ENCODE results near the gene CNOT3. TPM values are rescaled to one million over a fixed set of nuclear protein-coding genes. Genes with fewer than 3 reads are reported as not detected.

Gene CNOT3
- total RNA-seq, 1 experiment from 2014 or later: 87.4 TPM

DNA sequence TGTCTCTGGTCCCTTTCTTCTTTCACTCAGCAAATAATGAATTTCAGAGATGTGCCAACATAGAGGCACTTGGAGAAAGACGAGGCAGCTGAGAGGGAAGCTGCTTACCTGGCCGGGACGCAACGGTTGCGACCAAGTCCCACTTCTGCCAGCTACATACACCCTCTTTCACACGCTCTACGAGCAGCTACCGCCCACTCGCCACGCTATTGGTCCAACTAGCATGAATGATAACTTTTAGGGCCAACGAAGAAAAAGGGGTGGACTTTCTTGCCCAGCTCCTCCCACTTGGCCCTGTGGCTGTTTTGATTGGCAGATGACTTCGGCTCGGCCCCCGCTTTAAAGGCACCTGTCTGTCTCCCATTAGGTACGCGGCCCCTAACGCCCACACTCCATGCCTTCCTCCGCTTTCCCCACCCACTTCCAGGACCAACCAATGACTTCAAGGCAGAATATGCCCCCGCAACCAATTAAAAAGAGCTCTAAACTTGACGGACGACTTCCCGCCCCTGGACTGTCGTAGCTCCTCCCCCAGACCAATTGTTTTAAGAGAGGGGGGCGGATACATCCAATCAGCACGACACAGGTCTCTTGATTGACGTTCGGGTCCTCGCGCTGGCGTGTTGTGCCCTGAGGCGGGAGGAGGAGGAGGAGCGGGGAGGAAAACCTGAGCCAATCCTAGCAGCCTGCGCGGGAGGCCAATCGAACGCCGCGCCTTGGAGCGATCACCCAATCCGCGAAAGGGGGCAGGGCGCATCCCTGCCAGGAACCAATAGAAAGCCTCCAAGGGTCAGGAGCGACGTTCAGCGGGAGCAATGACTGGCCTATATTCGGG is 481 bp upstream of the CNOT3 start:
- CTCF ChIA-PET: interaction anchor here (0.5 to 1.7 kb wide), 16 partner anchors 10 to 344 kb away, joined by 3 to 12 read pairs (median 4); partner anchors contain the start of genes LENG1, MBOAT7, PRKCG and PRPF31
- intact Hi-C loops (cut with micrococcal nuclease; ENCODE audit: unreplicated experiment): loop anchor here (1.0 kb wide), 1 partner anchor 22 kb away; the partner anchor contains the start of gene LENG1
- DNase-seq: peak; percentile 100
- BruUV-seq (replicated peaks): no TSS peak
- H3K4me3 Mint-ChIP-seq (ENCODE audit: low read depth, unreplicated experiment): peak overlapping the region; percentile 84
- H3K36me3 Mint-ChIP-seq (ENCODE audit: insufficient read depth, unreplicated experiment): peaks cover 61% of the 10 kb centered on the region
- H3K9me3 Mint-ChIP-seq (ENCODE audit: low read depth, unreplicated experiment): peaks cover 3% of the 10 kb centered on the region
- H3K27me3 Mint-ChIP-seq (ENCODE audit: unreplicated experiment): peaks cover 13% of the 10 kb centered on the region
- H3K27ac Mint-ChIP-seq (ENCODE audit: unreplicated experiment): peak overlapping the region; percentile 96
- H3K4me1 Mint-ChIP-seq (ENCODE audit: low read depth, unreplicated experiment): peaks cover 32% of the 10 kb centered on the region
- TF ChIP-seq, protein P1, sequence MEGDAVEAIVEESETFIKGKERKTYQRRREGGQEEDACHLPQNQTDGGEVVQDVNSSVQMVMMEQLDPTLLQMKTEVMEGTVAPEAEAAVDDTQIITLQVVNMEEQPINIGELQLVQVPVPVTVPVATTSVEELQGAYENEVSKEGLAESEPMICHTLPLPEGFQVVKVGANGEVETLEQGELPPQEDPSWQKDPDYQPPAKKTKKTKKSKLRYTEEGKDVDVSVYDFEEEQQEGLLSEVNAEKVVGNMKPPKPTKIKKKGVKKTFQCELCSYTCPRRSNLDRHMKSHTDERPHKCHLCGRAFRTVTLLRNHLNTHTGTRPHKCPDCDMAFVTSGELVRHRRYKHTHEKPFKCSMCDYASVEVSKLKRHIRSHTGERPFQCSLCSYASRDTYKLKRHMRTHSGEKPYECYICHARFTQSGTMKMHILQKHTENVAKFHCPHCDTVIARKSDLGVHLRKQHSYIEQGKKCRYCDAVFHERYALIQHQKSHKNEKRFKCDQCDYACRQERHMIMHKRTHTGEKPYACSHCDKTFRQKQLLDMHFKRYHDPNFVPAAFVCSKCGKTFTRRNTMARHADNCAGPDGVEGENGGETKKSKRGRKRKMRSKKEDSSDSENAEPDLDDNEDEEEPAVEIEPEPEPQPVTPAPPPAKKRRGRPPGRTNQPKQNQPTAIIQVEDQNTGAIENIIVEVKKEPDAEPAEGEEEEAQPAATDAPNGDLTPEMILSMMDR (IDR thresholded peaks at IDR 0.05; ENCODE audit: unreplicated experiment): no peak

DNA sequence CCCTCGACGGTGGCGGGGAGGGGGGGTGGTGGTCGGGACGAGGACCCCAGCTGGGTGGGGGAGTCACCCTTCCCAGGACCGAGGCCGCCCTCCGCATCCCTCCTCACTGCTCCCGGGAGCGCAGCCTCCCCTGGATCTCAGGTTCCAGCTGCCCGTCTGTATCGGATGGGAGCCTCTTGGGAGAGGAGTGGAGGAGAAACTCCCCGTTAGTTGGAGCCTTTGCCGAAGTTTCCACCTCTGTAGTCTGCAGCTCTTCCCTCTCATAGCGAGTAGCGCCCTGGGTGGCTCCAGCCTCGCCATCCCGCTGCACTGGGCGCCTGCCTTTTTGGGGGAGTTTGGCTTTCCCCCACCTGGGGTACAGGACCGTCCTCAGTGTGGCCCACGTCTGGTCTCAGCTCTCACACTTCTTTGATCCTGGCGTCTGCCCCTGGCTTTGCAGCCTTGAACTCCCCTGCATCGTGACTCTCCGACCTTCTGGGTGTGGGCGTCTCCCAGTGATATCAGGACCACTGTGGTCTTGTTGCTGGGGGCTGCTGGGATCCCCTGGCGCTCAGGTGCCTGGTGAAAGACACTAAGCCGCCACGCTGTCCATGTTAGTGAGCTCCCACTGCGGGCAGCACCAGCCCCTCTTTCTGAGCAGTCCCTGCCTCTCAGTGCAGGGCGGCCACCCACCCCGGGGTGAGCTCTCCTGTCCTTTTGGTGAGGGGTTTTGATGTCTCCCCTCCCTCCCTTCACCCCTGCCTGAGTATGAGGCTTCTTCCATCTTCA is 1.1 kb downstream of the CNOT3 start:
- Mint-ChIP-seq H3K27me3 (ENCODE audit: unreplicated experiment) (peaks cover 13% of the 10 kb centered on the region), H3K4me3 (ENCODE audit: low read depth, unreplicated experiment) (peak overlapping the region; percentile 84), H3K4me1 (ENCODE audit: low read depth, unreplicated experiment) (peaks cover 34% of the 10 kb centered on the region), H3K27ac (ENCODE audit: unreplicated experiment) (peak overlapping the region; percentile 97), H3K36me3 (ENCODE audit: insufficient read depth, unreplicated experiment) (peaks cover 77% of the 10 kb centered on the region), H3K9me3 (ENCODE audit: low read depth, unreplicated experiment) (peaks cover 3% of the 10 kb centered on the region)
- DNase-seq: no peak
- CTCF ChIA-PET: interaction anchor here (0.6 kb wide), 1 partner anchor 334 kb away, joined by 6 read pairs; no protein-coding TSS in a partner anchor
- TSS peak; percentile 22 for BruUV-seq (replicated peaks)
- TF ChIP-seq, protein P1 (IDR thresholded peaks at IDR 0.05; ENCODE audit: unreplicated experiment): no peak
- intact Hi-C loops (cut with micrococcal nuclease; ENCODE audit: unreplicated experiment): no loop called here

DNA sequence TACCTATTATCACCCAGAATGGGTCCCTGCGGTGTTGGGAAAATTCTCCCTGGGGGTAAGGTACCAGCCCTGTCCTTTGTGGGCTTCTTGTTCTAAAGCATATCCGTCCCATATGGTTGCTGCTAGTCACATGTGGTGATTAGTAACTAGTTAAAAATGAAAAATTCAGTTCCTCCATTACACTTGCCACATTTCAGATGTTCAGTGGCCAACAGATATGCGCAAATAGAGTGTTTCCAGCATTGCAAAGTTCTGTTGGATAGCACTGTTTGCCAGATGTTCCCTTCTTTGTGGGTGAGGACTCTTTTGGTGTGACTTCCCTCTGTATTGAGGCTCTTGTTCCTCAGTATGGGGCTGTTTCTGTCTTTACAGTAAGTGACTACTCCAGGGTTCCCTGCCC is 3.8 kb downstream of the CNOT3 start:
- CTCF ChIA-PET: no interaction called here
- no peak overlapping the region for H3K27ac Mint-ChIP-seq (ENCODE audit: unreplicated experiment)
- H3K4me3 Mint-ChIP-seq (ENCODE audit: low read depth, unreplicated experiment): no peak overlapping the region
- BruUV-seq (replicated peaks): no TSS peak
- no peaks in the 10 kb centered on the region for H3K9me3 Mint-ChIP-seq (ENCODE audit: low read depth, unreplicated experiment)
- intact Hi-C loops (cut with micrococcal nuclease; ENCODE audit: unreplicated experiment): no loop called here
- no peaks in the 10 kb centered on the region for H3K27me3 Mint-ChIP-seq (ENCODE audit: unreplicated experiment)
- TF ChIP-seq, protein P1 (IDR thresholded peaks at IDR 0.05; ENCODE audit: unreplicated experiment): no peak
- H3K36me3 Mint-ChIP-seq (ENCODE audit: insufficient read depth, unreplicated experiment): peaks cover 90% of the 10 kb centered on the region
- DNase-seq: no peak
- H3K4me1 Mint-ChIP-seq (ENCODE audit: low read depth, unreplicated experiment): peaks cover 44% of the 10 kb centered on the region

DNA sequence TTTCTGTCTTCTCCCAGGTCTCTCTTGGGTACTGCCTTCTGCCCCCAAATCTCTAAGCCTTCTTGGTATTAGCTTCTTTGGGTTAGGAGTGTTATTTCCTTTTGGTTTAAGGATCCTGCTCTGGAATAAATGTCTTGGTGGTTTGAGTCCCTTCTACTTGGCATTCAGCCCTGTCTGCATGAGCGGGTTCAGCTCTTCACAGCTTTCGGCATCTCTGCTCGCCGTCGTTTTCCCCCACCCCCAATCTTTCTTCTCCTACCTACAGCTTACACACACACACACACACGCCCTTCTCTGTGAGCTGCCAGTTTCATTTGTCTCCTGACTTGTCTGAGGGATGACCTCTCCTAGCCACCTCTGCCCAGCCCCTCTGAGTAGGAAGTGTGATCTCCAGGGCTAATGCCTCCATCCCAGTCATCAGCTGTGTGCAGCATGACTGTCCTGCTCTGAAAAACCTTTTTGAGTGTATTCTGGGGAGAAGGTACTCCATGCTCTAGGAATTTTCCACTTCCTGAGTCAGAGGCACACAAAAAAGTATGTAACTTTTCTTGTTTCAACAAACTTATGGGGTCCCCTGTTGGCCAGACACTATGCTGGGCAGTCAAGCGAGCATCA is 4.7 kb downstream of the CNOT3 start:
- H3K36me3 Mint-ChIP-seq (ENCODE audit: insufficient read depth, unreplicated experiment): peaks cover 90% of the 10 kb centered on the region
- CTCF ChIA-PET: no interaction called here
- H3K4me3 Mint-ChIP-seq (ENCODE audit: low read depth, unreplicated experiment): no peak overlapping the region
- no TSS peak for BruUV-seq (replicated peaks)
- no peaks in the 10 kb centered on the region for H3K9me3 Mint-ChIP-seq (ENCODE audit: low read depth, unreplicated experiment)
- H3K27me3 Mint-ChIP-seq (ENCODE audit: unreplicated experiment): no peaks in the 10 kb centered on the region
- no peak overlapping the region for H3K27ac Mint-ChIP-seq (ENCODE audit: unreplicated experiment)
- H3K4me1 Mint-ChIP-seq (ENCODE audit: low read depth, unreplicated experiment): peaks cover 44% of the 10 kb centered on the region
- TF ChIP-seq, protein P1 (IDR thresholded peaks at IDR 0.05; ENCODE audit: unreplicated experiment): no peak
- DNase-seq: no peak
- intact Hi-C loops (cut with micrococcal nuclease; ENCODE audit: unreplicated experiment): no loop called here

Measured in Calu3 (cell line).